Measurements from ENCODE around the gene PYGO1.
A peak's percentile ranks its signal among the peaks of the same experiment; 100 is the strongest.

Gene PYGO1

DNA sequence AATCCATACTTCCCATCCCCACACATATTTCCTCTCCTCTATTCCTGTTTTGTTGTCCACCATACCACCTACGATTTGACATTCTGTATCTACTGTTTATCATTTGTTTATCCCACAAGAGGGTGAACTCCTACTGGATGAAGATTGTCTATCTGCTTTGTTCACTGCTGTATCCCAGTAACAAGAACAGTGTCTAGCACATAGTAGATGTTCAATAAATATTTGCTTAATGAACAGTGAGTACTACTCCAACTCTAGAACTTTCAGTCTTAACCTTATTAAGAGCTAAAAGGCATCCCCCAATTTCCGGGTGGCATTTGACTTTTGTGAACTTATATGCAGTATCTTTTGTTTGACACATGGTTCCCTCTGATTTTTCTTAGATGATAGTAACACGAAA lies 1.3 kb downstream of the PYGO1 start:
- Histone ChIP-seq H3K4me3 (peak overlapping the region in 3 of 10 experiments; percentile 63 to 75 (median 67); a peak in 4 of 20 replicates), H3K4me1 (peaks cover 0 to 16% (median 6%) of the 10 kb centered on the region in 10 experiments; a peak in 16 of 20 replicates), H3K9ac (peak overlapping the region in 1 of 11 experiments; percentile 82; a peak in 1 of 22 replicates), H3K4me2 (peak overlapping the region in 5 of 11 experiments; percentile 93 to 99 (median 98); a peak in 10 of 22 replicates), H3K9me3 (replicated peaks in 1 of 11) (no peaks in the 10 kb centered on the region), H4K20me1 (no peaks in the 10 kb centered on the region), H3K36me3 (no peaks in the 10 kb centered on the region), H3K27ac (no peak overlapping the region), H3K27me3 (peaks cover 36 to 42% (median 40%) of the 10 kb centered on the region in 11 experiments)
- no peak for TF ChIP-seq Cebpa-rat (IDR thresholded peaks at IDR 0.05)

DNA sequence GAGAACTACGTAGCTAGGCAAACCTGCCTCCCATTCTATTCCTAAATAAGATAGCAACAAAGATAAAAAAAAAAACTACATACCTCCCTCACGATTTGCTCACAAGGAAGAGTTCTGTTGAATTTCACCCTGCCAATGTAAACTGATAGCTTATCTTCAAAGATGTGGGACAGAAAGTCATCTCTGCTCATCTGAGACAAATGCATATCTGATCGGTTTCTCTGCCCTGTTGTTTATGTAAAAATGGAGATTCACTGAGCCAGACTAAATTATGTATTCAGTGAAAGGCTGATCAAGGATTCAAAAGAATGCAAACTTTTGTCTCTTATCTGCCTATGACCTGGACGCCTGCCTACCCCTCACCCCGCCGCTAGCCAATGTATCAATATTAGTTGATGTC lies 11.2 kb downstream of the PYGO1 start:
- H3K4me3 ChIP-seq = no peak overlapping the region
- H3K27ac ChIP-seq = no peak overlapping the region
- peaks cover 0 to 4% (median 0%) of the 10 kb centered on the region in 10 experiments; a peak in 1 of 20 replicates for H3K4me1 ChIP-seq
- H3K36me3 ChIP-seq = no peaks in the 10 kb centered on the region
- no peak for TF ChIP-seq Cebpa-rat (IDR thresholded peaks at IDR 0.05)
- H3K4me2 ChIP-seq = no peak overlapping the region
- H3K9me3 ChIP-seq (replicated peaks in 1 of 11) = peaks cover 0 to 7% (median 0%) of the 10 kb centered on the region in 11 experiments; a peak in 4 of 22 replicates
- no peak overlapping the region for H3K9ac ChIP-seq
- no peaks in the 10 kb centered on the region for H3K27me3 ChIP-seq
- no peaks in the 10 kb centered on the region for H4K20me1 ChIP-seq

DNA sequence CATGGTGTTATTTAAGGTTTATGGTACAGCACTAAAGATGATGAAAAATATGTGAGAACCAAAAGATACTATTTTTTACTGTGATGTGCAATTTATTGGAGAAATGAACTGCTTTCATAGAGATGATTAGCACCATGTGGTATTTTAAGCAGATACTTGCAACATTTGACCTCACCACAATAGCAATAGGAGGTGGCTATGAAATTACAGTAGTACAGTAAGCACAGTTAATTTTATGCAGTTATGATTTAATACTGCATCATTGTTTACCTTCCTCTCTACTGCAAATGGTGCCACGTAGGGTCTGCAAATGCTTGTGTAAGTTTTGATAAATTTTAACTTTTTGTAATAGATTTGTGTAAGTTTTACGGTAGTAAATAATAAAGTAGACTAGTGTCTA lies 14.0 kb downstream of the PYGO1 start:
- Histone ChIP-seq H3K9me3 (replicated peaks in 1 of 11) (peaks cover 8 to 17% (median 10%) of the 10 kb centered on the region in 11 experiments; a peak in 20 of 22 replicates), H4K20me1 (no peaks in the 10 kb centered on the region), H3K27ac (no peak overlapping the region), H3K4me3 (no peak overlapping the region), H3K27me3 (no peaks in the 10 kb centered on the region), H3K4me1 (peaks cover 0 to 4% (median 0%) of the 10 kb centered on the region in 10 experiments; a peak in 1 of 20 replicates), H3K36me3 (0 out of 22 replicates have a peak, but pooled peaks cover 0 to 5% (median 0%) of the 10 kb centered on the region in 11 experiments), H3K9ac (no peak overlapping the region), H3K4me2 (no peak overlapping the region)
- no peak for TF ChIP-seq Cebpa-rat (IDR thresholded peaks at IDR 0.05)

GRCh38 chr15:55573224-55573623 lies 14.9 kb downstream of the PYGO1 start:
- 0 out of 22 replicates have a peak, but pooled peaks cover 0 to 5% (median 0%) of the 10 kb centered on the region in 11 experiments for H3K36me3 ChIP-seq
- no peak for TF ChIP-seq Cebpa-rat (IDR thresholded peaks at IDR 0.05)
- H3K27ac ChIP-seq = no peak overlapping the region
- peaks cover 8 to 17% (median 10%) of the 10 kb centered on the region in 11 experiments; a peak in 20 of 22 replicates for H3K9me3 ChIP-seq (replicated peaks in 1 of 11)
- H3K4me3 ChIP-seq = no peak overlapping the region
- no peaks in the 10 kb centered on the region for H3K27me3 ChIP-seq
- no peak overlapping the region for H3K4me2 ChIP-seq
- H3K9ac ChIP-seq = no peak overlapping the region
- no peaks in the 10 kb centered on the region for H4K20me1 ChIP-seq
- peaks cover 0 to 4% (median 0%) of the 10 kb centered on the region in 10 experiments; a peak in 1 of 20 replicates for H3K4me1 ChIP-seq

DNA sequence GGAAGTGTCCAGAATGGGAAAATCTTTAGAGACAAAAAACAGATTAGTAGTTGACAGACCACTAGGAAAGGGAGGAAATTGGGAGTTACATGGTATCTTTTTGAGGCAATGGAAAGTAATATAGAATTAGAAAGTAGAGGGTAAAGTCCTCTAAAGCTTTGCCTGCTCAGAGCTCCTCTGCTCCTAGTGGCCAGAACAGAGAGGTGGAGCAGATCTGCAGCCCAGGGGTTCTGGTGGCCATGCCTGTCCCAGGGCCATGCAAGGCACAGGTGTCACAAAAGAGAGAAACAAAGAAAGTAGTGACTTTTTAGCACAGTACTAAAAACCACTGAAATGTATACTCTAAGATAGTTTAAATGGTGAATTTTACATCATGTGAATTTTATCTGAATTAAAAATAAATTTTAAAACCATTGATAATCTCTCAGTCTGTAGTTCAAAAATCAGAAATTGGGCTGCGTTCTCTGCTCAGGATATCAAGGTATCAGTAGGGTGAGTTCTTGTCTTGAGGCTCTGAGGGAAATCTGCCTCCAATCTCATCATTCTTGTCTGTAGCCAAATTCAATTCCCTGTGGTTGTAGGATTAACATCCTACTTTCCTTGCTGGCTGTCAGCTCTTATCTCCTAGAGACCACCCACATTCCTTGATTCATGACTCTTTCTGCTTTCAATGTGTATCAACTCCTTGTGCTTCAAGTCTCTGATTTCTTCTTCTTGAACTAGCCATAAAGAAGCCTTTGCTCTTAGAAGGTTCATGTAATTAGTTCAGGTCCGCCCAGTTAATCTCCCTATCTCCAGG lies 23.6 kb downstream of the PYGO1 start:
- H4K20me1 ChIP-seq = no peaks in the 10 kb centered on the region
- TF ChIP-seq Cebpa-rat (IDR thresholded peaks at IDR 0.05) = no peak
- H3K9ac ChIP-seq = no peak overlapping the region
- H3K4me3 ChIP-seq = no peak overlapping the region
- peaks cover 15 to 39% (median 31%) of the 10 kb centered on the region in 11 experiments for H3K9me3 ChIP-seq (replicated peaks in 1 of 11)
- H3K27me3 ChIP-seq = no peaks in the 10 kb centered on the region
- H3K27ac ChIP-seq = no peak overlapping the region
- peaks cover 0 to 4% (median 0%) of the 10 kb centered on the region in 10 experiments; a peak in 2 of 20 replicates for H3K4me1 ChIP-seq
- H3K36me3 ChIP-seq = no peaks in the 10 kb centered on the region
- no peak overlapping the region for H3K4me2 ChIP-seq

DNA sequence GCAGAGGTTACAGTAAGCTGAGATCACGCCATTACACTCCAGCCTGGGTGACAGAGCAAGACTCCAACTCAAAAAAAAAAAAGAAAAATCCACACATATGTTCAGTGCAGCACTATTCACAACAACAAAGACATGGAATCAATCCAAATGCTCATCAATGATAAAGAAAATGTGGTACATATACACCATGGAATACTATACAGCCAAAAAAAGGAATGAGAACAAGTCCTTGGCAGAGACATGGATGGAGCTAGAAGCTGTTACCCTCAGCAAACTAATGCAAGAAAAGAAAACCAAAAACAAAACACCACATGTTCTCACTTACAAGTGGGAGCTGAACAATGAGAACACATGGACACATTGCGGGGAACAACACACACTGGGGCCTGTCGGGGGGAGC lies 25.5 kb downstream of the PYGO1 start:
- no peak overlapping the region for H3K4me3 ChIP-seq
- H4K20me1 ChIP-seq = no peaks in the 10 kb centered on the region
- H3K27me3 ChIP-seq = no peaks in the 10 kb centered on the region
- H3K4me1 ChIP-seq = peaks cover 0 to 4% (median 0%) of the 10 kb centered on the region in 10 experiments; a peak in 2 of 20 replicates
- no peak for TF ChIP-seq Cebpa-rat (IDR thresholded peaks at IDR 0.05)
- no peaks in the 10 kb centered on the region for H3K36me3 ChIP-seq
- H3K9me3 ChIP-seq (replicated peaks in 1 of 11) = peaks cover 15 to 39% (median 31%) of the 10 kb centered on the region in 11 experiments
- H3K27ac ChIP-seq = no peak overlapping the region
- H3K9ac ChIP-seq = no peak overlapping the region
- no peak overlapping the region for H3K4me2 ChIP-seq

DNA sequence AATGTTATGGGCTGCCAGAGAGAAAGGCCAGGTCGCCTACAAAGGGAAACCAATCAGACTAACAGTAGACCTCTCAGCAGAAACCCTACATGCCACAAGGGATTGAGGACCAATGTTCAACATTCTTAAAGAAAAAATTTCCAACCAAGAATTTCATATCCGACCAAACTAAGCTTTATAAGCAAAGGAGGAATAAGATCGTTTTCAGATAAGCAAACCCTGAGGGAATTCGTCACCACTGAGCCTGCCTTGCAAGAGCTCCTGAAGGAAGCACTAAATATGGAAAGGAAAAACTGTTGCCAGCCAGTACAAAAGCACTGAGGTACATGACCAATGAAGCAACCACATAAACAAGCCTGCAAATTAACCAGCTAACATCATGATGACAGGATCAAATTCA lies 33.1 kb downstream of the PYGO1 start:
- Histone ChIP-seq H3K4me1 (peaks cover 14 to 23% (median 20%) of the 10 kb centered on the region in 10 experiments), H4K20me1 (no peaks in the 10 kb centered on the region), H3K36me3 (no peaks in the 10 kb centered on the region; a peak in 1 of 22 replicates), H3K4me2 (no peak overlapping the region), H3K9me3 (replicated peaks in 1 of 11) (peaks cover 27 to 48% (median 41%) of the 10 kb centered on the region in 11 experiments), H3K27ac (no peak overlapping the region), H3K4me3 (no peak overlapping the region), H3K27me3 (no peaks in the 10 kb centered on the region), H3K9ac (no peak overlapping the region)
- TF ChIP-seq Cebpa-rat (IDR thresholded peaks at IDR 0.05) = no peak

DNA sequence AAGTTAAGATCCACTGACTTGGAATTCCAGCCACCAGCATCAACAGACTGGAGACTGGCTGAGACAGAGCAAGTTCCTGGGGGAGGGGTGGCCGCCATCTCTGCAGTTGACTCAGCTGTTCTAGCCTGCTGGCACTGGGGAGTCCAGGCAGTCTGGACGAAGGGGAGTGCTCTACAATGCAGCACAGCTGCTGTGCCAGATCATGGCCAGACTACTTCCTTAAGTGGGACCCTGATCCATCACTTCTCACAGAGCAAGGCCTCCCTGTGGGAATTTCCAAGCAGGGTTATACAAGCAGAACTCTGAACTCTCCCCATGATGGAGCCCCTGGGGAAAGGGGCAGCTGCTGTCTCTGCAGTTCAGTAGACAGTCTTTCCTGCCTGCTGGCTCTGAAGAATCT lies 35.2 kb downstream of the PYGO1 start:
- Histone ChIP-seq H3K4me1 (peaks cover 14 to 23% (median 20%) of the 10 kb centered on the region in 10 experiments), H3K27me3 (no peaks in the 10 kb centered on the region), H3K9ac (peak overlapping the region in 9 of 11 experiments; percentile 13 to 53 (median 35); a peak in 10 of 22 replicates), H3K36me3 (no peaks in the 10 kb centered on the region; a peak in 1 of 22 replicates), H3K4me2 (peak overlapping the region; percentile 60 to 92 (median 76)), H3K27ac (peak overlapping the region in 9 of 11 experiments; percentile 42 to 70 (median 61); a peak in 18 of 22 replicates), H3K9me3 (replicated peaks in 1 of 11) (peaks cover 27 to 49% (median 42%) of the 10 kb centered on the region in 11 experiments), H3K4me3 (peak overlapping the region in 2 of 10 experiments; percentile 25 to 36; a peak in 4 of 20 replicates), H4K20me1 (no peaks in the 10 kb centered on the region)
- TF ChIP-seq Cebpa-rat (IDR thresholded peaks at IDR 0.05) = no peak

DNA sequence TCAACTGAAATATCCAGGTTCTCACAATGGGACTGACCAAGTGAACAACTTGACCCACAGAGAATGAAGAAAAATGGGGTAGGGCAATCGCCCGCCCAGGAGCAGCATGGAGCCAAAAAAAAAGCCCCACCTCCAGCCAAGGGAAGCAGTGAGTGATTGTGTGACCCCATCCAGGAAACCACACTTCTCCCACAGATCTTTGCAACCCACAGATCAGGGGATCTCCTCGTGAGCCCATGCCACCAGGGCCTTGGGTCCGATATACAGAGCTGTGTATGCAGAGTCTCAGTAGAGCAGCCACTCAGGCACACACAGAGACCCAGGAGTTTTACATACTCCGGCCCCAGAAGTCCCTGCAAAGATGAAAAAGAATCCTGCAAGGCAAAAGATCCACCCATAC lies 35.7 kb downstream of the PYGO1 start:
- H3K4me2 ChIP-seq = peak overlapping the region; percentile 60 to 92 (median 76)
- H3K27ac ChIP-seq = peak overlapping the region in 9 of 11 experiments; percentile 42 to 70 (median 61); a peak in 18 of 22 replicates
- H4K20me1 ChIP-seq = no peaks in the 10 kb centered on the region

More for the DNA sequence above, 35.7 kb downstream of the PYGO1 start:
- Histone ChIP-seq H3K4me1 (peaks cover 14 to 23% (median 20%) of the 10 kb centered on the region in 10 experiments), H3K4me3 (peak overlapping the region in 2 of 10 experiments; percentile 25 to 36; a peak in 4 of 20 replicates), H3K27me3 (no peaks in the 10 kb centered on the region), H3K36me3 (no peaks in the 10 kb centered on the region; a peak in 1 of 22 replicates), H3K9ac (peak overlapping the region in 9 of 11 experiments; percentile 10 to 53 (median 35); a peak in 10 of 22 replicates), H3K9me3 (replicated peaks in 1 of 11) (peaks cover 27 to 49% (median 42%) of the 10 kb centered on the region in 11 experiments)
- no peak for TF ChIP-seq Cebpa-rat (IDR thresholded peaks at IDR 0.05)

All from BLaER1 treated with 17β-estradiol and CSF1 and Interleukin-3, amounts not matched to agents 10 nM and 100 nM (cell line).